Activated T-cell treated with anti-CD3 and anti-CD28 coated beads for 1 hour (primary cell): ENCODE measurements around the gene C1S.
A peak's percentile ranks its signal among the peaks of the same experiment; 100 is the strongest.

Experiments
- DNase-seq: peaks from one replicate; pipeline ENCODE4 v3.0.0-alpha.2; 2020; ENCODE audit warnings: low read depth

The C1S gene

DNA sequence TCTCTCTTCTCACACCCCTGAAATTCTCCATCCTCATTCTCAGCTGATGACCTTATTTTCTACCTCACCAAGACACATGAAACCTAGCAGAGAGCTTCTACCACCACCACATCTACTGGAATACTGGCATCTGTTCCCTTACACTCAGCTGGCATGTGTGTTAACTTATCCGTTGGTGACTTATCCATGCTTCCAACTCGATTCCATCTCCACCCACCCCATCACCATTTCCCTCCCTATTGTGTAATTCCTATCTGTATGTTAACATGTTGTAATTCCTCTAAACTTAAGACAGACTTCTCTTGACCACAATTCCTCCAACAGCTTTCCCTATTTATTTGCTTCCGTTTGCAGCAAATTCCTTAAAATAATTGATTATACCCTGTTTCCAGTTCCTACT is 15.4 kb downstream of the C1S start:
- DNase-seq = no peak

DNA sequence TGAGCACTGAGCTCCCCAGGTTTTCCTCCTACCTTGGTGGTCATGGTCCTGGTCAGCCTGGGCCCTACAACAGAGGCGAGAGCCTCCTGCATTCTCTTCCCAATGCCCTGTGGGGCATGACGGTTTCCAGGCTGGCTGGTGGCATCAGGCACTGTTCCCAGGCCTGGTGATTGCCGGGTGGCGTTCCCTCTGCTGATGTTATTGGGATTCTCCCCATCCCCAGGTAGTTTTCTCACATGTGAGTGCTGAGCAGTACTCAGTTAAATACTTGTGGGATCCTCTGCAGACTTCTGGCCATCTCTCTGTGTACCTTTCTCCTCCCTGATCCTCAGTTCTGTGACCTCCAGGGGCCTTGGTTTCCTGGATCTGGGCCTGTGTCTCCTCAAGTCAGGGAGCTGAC is 16.0 kb downstream of the C1S start:
- DNase-seq = no peak

DNA sequence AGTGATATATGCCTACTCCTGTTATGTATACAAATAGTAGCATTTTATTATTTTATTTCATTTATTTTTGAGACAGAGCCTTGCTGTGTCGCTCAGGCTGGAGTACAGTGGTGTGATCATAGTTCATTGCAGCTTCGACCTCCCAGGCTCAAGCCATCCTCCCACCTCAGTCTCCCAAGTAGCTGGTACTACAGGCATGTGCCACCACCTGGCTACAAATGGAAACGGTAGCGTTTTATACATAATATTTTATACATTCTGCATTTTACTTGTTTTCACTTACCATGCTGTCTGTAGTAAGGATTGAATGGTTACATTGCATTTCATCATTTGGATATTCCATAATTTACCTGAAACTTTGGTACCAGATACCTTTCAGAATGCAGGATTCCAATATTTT is 17.6 kb downstream of the C1S start:
- no peak for DNase-seq

DNA sequence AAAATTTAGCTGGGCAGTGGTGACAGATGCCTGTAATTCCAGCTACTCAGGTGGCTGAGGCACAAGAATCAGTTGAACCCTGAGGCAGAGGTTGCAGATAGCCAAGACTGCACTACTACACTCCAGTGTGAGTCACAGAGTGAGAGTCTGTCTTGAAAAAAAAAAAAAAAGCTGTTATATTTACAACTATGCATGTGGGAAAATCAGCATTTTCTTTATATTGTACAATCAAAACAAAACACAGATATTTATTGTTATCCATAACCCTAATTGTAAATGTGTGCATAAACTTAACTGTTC is 19.3 kb downstream of the C1S start:
- no peak for DNase-seq

DNA sequence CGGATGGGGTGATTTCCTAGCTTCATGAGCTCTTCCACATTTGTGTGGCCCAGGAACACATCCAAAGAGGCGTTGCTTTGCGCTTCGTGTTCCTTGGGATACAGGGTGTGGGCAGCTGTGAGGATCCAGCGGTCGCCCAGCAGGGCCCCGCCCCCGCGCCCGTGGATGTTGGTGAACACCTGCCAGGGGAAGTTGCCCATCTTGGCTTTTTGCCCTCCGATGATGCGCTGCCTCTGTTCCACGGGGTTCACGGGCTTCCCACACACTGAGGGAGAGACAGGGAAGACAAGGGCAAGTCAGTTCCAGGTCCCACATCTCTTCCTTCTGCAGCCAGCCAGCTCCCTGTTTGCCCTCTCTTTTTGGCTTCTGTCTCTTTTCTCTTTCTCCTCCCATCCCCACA is 20.5 kb downstream of the C1S start:
- DNase-seq = no peak

DNA sequence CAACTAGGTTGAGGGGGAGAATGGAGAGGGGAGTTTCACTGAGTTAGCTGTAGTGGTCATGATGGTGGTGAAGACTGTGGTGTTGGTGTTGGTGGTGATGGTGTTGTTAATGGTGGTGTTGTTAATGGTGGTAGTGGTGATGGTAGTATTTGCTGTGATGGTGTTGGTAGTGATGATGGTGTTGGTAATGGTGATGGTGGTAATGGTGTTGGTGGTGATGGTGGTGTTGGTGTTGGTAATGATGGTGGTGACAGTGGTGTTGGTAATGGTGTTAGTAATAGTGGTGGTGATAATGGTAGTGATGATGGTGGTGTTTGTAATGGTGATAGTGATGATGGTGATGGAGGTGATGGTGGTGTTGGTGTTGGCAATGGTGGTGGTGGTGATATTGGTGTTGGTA is 22.6 kb downstream of the C1S start:
- DNase-seq = no peak

DNA sequence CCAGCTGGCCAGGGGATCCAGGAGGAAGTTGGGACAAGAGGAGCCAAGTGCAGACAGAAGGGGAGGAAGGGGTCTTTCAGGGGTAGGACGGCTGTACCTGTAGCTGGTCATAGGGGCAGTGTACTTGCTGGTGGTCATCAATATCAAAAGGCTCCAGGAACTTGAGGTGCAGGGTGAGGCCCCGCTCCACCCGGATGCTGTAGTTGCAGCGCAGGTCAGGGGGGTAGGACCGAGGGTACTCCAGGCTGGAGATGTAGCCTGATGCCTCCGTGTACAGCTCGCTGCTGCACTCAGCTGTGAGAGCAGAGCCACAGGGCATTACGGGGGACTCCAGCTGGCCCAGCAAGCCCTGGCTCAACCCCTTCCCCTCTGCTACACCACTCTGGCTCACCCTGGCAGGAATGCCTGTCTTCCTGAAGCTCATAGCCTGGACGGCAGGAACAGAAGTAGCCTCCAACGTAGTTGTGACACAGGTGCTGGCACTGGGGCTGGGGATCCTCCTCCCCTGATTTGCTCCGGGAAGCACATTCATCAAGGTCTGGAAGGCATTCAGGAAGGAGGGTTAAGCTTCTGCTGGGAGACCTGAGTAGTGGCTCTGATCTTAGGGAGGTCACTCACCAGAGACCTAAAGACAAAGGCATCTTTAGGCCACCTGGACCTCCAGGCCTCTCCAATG is 28.8 kb downstream of the C1S start:
- DNase-seq = no peak

DNA sequence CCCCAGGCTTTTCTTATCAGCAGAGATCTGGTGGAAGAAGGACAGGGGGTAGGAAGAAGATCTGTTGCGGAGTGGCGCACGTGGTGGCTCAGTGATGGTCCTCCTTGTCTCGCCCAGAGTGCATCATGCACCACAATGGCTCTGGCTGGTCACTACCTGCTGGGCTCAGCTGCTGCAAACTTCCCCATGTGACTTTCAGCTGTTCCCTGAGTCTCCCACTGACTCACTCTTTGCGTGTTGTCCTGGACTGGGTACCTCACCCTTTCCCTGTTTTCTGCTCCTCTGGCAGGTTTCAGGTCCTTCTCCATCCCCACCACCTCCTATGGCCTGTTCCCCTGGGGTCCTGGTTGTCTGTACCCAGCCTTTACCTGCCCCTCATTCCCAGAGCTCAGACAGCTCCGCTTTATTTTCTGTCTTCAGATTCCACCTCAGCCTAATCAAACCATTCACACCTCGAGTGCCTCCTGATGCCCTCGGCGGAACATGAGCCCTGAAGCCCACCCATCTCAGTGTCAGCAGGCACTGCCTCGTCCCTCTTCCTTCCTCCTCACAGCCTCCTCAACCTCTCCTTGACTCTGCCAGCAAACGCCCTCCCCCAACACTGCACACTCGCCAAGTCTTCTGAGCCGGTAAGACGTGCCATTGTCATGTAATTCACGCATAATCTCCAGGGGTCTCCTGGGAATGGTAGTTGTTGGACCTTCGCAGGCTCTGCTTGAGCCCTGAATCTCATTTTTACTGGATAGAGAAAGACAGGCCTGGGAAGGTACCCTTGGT is 29.9 kb downstream of the C1S start:
- no peak for DNase-seq

DNA sequence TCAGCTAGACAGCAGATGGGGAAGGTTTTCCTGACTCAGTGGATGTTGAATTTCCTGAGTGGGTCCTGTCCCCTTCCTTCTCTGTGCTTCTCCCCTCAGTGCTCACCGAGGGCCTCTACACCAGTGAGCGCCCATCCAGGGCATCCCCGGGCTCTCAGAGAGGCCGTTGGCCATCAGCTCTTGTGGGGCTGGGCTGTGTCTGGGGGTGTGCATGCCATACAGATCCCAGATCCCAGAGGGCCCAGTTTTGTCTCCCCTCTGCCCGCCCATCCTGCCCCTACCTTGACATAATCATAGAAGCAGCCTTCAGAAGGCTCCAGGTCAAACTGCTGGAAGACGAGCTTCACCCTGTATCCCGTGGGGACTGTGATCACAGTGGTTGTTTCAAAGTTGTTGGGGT is 30.7 kb downstream of the C1S start:
- no peak for DNase-seq

DNA sequence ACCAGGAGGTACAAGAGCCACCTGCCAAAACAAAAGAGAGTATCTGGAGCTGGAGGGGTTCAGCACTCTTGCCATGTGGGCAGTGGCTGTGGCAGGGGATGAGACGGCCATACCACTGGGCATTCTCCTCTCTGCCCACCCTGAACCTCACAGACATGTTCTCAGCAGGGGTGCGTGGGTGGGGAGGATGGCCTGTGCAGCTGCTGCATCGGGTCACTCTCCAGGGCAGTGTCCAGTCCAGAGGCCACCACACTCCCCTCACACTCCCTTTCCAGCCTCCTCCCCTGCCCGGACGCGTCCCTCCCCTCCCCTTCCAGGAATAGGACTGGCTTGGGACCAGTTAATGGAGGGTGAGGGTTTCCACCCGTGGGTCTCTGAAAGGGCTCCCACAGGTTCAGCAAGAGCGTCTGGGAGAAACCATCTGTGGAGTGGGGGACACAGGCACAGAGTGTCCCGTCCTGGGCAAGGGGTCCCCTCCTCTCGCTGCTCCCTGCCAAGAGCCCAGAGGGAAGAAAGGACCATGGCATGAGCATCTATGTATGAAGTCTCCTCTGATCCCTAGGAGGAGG is 31.2 kb downstream of the C1S start:
- no peak for DNase-seq

DNA sequence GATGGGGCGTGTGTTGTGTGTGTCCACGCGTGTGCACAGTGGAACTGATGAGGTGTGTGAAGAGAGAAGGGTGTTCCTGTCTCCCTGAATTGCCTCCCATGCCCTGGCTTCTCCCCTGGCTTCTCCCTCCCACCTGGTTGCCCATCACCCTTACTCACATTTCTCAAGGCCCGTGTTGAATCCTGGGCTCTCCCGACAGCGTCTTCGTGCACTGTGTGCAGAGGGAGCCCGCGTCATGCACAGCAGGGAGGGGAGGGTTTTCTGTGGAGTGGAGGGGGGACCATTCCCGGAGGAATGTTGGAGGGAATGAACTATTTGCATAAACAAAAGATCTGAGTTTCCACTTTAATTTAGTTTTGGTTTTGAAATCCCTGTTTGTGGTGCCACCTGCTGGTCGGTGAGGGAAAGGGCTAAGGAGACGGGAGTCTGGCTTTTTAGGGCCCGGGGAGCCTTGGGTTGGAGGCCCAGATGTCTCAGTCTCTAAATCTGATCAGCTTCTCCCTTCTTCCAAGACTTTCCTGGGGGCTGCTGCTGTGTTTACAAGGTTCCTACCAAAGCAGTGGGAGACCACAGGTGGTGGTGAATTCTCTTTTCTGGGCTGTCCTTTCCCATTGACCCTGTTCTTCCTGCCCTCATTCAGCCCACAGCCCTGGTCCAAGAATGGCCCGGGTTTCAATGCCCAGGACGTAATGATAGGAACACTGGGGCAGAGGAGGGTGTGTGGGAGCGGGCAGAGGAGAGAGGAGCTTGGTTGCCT is 31.9 kb downstream of the C1S start, which contains the start of gene C1R:
Gene C1R (minus strand): TSS at position 217 of the 757 bp plus-strand sequence. CDS start 57 bp downstream, at position 160.
- peak; percentile 70 for DNase-seq

DNA sequence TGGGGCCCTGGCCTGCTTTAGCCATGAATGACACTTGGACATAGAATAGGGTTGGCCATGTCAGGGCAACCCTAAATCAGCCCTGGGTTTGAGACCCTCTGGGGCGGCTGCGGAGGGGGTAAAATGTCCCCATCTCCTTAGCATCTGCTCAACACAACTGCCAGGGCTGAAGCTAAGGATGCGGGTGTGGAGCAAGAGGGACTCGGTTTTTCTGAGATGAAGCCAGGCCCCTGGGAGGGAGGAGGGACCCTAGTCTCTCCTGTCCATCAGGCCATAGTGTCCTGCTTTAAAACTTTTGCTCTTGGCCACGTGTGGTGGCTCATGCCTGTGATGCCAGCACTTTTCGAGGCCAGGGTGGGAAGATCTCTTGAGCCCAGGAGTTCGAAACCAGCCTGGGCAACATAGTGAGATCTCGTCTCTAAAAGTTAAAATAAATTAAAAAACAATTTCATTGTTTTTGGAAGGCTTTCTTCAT is 32.5 kb downstream of the C1S start:
- DNase-seq = no peak

DNA sequence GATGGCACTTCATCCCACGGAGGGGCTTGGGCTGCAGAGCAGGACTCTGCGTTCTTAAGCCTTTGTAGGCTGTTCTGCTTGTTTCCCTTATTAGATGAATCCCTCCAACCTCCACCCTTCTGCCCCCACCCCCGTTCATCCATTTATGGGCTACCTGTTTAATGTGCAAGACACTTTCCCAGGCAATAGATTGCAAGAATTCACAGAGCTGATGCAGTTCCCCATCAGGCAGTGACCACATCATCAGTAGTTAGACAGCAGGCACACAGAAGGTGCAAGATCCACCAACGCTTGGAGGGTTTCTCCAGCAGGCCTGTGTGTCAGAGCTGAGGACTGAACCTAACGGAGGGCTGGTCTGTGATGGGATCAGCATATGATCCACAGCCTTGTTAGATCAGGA is 33.0 kb downstream of the C1S start:
- no peak for DNase-seq

DNA sequence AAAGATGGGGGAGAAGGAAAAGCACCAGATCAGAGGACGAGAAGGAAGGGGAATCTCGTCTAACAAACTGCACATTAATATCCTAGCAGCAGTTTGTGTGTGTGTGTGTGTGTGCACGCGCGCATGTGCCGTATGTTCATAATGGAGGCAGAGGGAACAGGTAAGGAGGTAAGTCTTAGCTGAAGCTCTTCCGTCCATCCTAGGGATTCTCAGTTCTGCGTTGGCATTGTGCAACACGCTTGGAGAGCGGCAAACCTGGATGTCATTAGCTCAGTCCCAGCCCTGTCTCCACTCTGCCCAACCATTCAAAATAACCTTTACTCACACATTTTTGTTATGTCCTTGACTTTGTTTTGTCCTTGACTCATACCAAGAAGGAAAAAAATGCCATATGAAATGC is 33.4 kb downstream of the C1S start:
- DNase-seq = no peak

DNA sequence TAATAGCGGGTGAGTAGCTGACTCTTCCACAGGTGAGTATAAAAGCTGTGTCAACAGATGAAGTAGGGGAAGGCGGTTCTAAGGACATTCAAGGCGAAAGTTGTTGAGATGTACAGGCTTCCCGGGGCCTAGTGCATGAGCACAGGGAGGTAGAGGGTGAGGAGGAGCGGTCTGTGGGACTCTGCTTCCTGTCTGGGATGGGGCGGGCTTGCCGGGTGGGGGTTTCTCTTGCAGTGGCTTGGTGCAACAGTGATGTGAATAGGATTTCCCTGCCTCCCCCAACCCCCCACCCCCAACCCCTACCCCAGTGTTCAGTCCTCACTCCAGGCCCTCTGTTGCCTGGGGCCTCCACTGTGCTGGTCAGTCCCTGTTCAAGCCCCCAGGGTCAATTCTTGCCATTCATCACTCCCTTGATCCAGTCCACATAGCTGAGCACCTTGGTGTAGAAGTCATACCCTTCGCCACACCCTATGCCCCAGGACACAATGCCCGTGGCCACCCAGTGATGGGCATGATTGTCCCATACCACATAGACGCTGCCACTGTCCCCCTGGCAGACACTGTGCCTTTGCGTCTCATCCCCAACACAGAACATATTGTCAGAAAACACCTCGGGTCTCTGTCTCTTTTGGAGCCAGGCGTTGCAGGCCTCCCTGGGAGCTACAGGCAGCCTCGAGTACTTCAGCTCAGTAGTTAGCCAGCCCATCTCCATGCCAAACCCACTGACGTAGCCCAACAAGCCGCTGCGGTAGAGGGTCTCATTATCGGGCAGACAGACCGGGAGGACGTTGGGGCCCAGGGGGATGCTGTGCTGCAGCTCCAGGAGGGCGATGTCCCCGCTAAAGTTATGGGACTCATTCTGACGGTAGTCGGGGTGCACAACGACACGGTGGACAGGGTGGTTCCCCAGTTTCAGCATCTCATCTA is 35.8 kb downstream of the C1S start:
- DNase-seq = no peak

DNA sequence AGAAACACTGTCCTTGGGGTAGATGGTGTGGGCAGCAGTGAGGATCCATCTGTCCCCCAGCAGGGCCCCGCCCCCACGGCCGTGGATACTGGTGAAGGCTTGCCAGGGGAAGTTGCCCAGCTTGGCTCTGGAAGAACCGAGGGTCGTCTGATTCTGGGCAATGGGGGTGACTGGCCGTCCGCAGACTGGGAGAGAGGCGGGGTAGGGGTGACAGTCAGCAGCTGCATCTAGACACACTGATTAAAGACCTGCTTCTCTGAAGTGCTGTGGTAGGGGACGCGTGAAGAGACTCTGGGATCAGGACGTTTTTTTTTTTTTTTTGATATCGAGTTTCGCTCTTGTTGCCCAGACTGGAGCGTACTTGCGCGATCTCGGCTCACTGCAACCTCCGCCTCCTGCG is 36.5 kb downstream of the C1S start:
- no peak for DNase-seq

DNA sequence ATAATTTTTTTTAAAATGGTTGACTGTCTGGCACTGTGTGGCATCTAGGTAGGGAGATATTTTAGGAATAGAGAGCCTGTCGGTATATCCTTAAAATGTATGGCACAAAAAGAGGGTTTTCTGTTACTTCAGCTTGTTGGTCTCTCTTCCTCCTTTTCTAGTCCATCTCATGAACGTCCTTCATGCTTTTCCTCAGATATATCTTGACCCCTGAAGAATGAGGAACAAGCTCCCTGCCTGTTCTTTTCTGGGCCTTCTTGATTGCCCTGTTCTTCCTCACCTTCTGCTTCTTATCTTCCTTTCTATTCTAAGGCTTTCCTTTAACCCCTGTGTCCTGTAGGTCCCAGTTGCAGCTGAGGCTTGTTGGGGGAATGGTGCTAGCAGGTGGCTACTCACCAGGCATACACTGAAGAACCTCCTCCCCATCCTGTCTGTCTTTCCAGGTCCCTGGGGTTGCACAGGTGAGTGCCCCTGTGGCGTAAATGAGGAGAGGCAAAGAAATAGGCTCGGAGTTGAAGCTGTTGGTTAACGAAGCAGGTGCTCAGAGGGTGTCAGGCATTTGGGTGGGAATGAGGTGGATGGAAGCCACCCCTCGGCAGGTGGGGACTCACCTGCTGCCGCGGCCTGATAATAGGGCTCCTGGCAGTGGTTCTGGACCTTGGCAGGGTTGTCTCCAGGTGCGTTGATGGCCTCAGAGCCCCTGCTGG is 38.9 kb downstream of the C1S start:
- no peak for DNase-seq

DNA sequence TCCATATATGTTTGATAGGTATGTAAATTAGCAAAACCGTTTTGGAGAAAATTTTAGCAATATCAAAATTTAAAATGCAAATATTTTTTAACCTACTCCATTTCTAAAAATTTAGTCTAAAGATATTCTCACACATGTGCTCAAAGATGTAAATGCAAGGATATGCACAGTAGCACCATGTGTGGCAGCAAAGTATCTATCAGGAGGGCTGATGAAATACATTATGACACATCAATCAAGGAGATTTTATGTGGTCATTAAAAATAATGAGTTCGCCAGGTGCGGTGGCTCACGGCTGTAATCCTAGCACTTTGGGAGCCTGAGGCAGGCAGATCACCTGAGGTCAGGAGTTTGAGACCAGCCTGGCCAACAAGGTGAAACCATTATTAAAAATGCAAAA is 39.7 kb downstream of the C1S start:
- DNase-seq = no peak

DNA sequence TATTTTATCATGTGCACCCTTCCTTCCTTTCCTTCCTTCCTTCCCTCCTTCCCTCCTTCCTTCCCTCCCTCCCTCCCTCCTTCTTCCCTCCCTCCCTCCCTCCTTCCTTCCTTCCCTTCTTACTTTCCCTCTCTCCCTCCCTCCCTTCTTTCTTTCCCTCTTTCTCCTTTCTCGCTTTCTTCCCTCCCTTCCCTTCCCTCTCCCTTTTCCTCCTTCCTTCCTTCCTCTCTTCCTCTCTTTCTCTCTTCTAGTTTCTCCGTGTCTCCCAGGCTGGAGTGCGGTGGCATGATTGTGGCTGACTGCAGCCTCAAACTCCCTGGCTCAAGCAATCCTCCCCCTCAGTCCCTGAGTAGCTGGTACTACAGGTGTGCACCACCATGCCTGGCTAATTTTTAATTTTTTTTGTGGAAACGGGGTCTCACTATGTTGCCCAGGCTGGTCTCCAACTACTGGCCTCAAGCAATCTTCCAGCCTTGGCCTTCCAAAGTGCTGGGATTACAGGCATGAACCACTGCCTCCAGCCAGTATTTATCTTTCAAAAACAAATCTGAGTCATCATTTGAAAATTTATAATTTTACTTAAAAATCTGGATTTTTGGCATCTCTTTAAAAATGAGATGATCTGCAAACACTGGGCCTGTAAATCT is 40.7 kb downstream of the C1S start:
- DNase-seq = no peak

DNA sequence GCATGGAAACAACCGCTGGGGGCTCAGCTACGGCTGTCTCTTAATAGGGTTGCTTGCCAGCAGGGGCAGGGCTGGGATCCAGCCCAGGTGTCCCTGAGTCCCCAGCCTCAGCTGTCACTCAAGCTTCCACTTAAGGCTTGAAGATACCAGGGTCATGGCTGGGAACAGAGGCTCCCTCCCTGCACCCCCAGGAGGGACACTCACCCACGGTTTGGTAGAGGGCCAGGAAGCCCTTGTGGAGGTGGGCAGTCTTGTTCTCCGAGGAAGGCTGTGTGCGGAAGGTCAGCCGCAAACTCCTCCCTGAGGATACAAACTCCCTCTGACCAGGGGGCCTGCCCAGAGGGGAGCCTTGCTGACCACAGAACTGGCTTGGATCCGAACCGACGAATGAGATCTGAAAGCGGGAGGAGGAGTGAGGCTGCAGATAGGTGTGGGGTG is 41.2 kb downstream of the C1S start:
- DNase-seq = no peak
